Chondrocyte (in vitro differentiated cells): ENCODE data around the gene CNOT1. TPM values are rescaled to one million over a fixed set of nuclear protein-coding genes. Genes with fewer than 3 reads are reported as not detected.

ENCODE experiments used
- DNase-seq: peaks from one replicate; pipeline ENCODE4 v3.0.0; 2021; ENCODE audit warnings: mixed read lengths, low spot score
- H3K27ac Mint-ChIP-seq: one replicate; pipeline ENCODE4 v1.8.0; 2021; ENCODE audit warnings: mild to moderate bottlenecking, moderate library complexity, mixed read lengths; ENCODE audit not compliant: unreplicated experiment
- H3K27me3 Mint-ChIP-seq: 2 replicates; pipeline ENCODE4 v1.8.0; 2021; ENCODE audit warnings: low read depth, mixed read lengths
- H3K36me3 Mint-ChIP-seq: 2 replicates; pipeline ENCODE4 v1.8.0; 2021; ENCODE audit warnings: low read depth, mixed read lengths
- H3K4me1 Mint-ChIP-seq: 2 replicates; pipeline ENCODE4 v1.8.0; 2021; ENCODE audit warnings: low read depth, mild to moderate bottlenecking, mixed read lengths
- H3K4me3 Mint-ChIP-seq: one replicate; pipeline ENCODE4 v1.8.0; 2021; ENCODE audit warnings: mild to moderate bottlenecking, moderate library complexity, mixed read lengths; ENCODE audit not compliant: unreplicated experiment
- H3K9me3 Mint-ChIP-seq: 2 replicates; pipeline ENCODE4 v1.8.0; 2021; ENCODE audit warnings: low read depth, mixed read lengths
- total RNA-seq: library from RNA; stranded (reverse); gene quantifications from 3 replicates; pipeline ENCODE4 v1.2.1, GENCODE V29; 2021
- TF ChIP-seq, protein P1 (sequence below): fragments of 200-600 bp; sonication (generic); IDR thresholded peaks from 2 replicates; pipeline ENCODE4 v1.5.0; 2021; ENCODE audit warnings: antibody characterized with exemption, mild to moderate bottlenecking, moderate library complexity

The CNOT1 gene
- total RNA-seq, 1 donor from 2014 or later = 89.3 TPM

DNA sequence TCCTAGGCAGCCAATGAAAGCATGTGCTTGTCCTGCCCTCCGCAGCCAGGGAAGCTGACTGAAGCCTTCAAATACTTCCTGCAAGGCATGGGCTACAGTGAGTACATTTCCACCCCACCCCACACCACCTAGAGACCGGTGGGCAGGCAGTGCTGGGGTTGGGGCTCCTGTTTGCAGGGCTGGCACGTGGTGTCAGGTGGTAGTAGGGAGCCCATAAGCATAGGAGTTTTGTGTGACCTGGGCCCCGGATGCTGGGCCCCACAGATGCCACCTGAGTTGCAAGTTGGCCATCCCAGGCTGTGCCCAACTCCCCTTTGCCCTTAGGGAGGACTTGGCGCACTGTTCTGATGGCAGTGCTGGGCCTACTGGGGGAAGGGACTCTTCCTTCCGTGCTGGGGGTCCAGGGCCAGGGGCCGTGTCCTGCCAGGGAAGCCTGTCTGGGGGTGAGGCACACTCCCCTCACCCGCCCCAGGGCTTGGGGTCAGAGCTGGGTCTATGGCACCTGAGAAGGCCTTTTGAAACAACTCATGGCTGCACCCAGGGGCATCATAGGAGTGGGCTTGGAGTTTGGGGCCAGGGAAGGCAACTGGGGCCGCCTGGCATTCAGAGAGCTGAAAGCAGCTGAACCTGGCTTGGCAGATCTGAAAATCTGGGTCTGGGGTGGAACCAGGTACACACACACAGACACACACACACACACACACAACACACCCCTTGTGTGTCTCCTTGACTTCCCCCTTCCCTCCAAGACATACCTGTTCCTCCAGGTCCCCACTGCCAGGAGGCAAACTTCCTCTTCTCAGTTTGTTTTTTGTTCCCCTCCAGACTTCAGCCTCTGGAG is 120.2 kb downstream of the CNOT1 start:
- Mint-ChIP-seq H3K36me3 (no peaks in the 10 kb centered on the region), H3K4me3 (no peak overlapping the region), H3K9me3 (no peaks in the 10 kb centered on the region), H3K27me3 (no peaks in the 10 kb centered on the region), H3K4me1 (peaks cover 3% of the 10 kb centered on the region), H3K27ac (no peak overlapping the region)
- TF ChIP-seq, protein P1, sequence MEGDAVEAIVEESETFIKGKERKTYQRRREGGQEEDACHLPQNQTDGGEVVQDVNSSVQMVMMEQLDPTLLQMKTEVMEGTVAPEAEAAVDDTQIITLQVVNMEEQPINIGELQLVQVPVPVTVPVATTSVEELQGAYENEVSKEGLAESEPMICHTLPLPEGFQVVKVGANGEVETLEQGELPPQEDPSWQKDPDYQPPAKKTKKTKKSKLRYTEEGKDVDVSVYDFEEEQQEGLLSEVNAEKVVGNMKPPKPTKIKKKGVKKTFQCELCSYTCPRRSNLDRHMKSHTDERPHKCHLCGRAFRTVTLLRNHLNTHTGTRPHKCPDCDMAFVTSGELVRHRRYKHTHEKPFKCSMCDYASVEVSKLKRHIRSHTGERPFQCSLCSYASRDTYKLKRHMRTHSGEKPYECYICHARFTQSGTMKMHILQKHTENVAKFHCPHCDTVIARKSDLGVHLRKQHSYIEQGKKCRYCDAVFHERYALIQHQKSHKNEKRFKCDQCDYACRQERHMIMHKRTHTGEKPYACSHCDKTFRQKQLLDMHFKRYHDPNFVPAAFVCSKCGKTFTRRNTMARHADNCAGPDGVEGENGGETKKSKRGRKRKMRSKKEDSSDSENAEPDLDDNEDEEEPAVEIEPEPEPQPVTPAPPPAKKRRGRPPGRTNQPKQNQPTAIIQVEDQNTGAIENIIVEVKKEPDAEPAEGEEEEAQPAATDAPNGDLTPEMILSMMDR = no peak
- DNase-seq = peak; percentile 65

DNA sequence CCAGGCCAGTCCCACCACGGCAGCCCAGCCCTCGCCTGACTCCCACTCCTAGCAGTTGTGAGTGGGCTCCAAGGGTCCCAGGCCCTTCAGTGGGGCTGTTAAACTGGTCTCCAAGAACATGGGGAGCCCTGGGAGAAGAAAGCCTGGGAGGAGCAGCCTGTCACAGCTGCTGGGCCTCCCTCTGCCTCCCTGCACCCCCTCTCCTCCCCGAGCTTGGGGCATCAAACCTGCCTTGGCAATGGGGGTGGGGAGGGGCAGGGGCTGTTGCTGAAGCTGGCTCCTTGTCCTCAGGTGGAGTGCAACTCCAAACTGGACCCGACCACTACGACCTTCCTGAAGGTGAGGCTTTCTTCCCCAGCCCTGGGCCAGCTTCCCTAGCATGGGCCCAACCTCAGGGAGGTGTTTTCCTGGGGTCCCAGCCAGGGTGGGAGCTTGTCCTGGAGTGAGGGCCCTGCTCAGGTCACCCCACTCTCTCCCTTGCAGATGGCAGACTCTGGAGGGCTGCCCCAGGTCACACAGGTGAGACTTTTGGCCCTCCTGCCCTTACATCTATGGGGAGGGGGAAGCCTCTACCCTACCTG is 120.9 kb downstream of the CNOT1 start:
- H3K36me3 Mint-ChIP-seq = no peaks in the 10 kb centered on the region
- H3K4me3 Mint-ChIP-seq = no peak overlapping the region
- no peaks in the 10 kb centered on the region for H3K9me3 Mint-ChIP-seq
- TF ChIP-seq, protein P1 = no peak
- H3K27me3 Mint-ChIP-seq = no peaks in the 10 kb centered on the region
- H3K4me1 Mint-ChIP-seq = peaks cover under 1% of the 10 kb centered on the region
- peak; percentile 64 for DNase-seq
- no peak overlapping the region for H3K27ac Mint-ChIP-seq

DNA sequence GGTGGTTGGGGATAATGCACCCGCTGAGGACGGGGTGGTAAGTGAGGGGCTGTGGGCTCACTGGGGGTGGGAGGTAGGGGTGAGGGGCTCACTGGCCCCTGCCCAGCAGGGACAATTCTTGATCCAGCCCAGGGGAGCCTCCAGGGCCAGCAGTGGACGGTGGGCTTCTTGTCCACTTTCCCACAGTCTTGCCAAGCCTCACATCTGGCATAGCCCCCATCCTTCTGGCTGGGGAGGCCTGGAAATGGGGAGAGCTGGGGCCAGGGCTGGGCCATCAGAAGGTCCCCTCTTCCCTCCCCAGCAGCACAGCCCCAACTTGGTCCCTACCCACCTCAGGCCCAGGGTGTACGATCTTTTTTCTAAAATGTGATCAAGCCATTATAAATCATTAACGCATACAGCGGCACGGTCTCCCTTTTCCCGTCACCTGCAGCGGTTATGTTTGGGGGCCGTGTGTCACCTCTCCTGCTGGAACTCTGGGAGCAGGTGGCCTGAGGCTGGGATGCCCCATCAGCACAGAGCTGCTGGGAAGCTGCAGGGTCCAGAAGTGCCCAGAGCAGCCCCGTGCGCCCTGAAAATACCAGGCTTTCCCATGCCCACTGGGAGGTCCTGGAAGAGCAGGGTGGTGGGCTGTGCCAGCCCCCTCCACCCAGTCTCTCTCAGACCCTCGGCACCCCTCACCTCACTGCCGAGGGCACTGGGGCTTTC is 121.5 kb downstream of the CNOT1 start:
- no peaks in the 10 kb centered on the region for H3K9me3 Mint-ChIP-seq
- no peaks in the 10 kb centered on the region for H3K27me3 Mint-ChIP-seq
- peak; percentile 51 for DNase-seq
- H3K27ac Mint-ChIP-seq = no peak overlapping the region
- no peaks in the 10 kb centered on the region for H3K36me3 Mint-ChIP-seq
- H3K4me3 Mint-ChIP-seq = no peak overlapping the region
- TF ChIP-seq, protein P1 = no peak
- H3K4me1 Mint-ChIP-seq = no peaks in the 10 kb centered on the region

DNA sequence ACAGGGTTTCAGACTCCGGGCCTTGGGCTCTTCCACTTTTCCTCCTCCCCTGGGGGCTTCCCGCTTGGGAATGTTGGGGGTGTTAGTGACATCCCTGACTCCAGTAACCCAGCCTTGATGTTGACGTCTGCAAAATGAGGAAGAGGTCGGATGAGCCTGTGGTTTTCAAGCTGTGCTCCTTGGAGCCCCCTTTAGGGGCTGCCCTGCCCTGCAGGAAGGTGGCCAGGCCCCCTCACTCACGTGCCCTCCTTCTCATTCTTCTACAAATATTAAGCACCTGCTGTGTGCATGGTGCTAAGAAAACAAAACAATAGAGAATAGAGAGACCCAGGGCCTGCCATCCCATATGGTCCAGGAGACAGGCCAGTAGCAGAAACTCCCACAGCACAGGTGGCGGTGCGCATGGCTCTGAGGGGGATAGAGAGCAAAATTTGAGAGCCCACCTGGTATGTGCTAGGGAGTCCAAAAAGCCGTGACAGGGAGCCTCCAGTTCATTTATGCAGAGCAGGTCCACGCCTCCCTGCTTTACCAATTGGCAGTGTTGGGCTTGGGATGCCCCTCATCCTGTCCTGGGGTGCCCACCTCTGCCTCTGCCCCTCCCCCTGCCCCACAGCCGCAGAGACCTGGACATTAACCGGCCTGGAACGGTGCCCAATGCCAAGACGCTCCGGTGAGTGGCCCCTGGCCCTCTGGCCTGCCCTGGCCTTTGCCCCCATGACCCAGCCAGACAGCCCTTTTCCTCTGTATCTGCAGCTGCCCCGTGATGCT is 122.2 kb downstream of the CNOT1 start:
- Mint-ChIP-seq H3K36me3 (no peaks in the 10 kb centered on the region), H3K4me1 (no peaks in the 10 kb centered on the region), H3K9me3 (no peaks in the 10 kb centered on the region), H3K4me3 (no peak overlapping the region), H3K27ac (no peak overlapping the region), H3K27me3 (no peaks in the 10 kb centered on the region)
- TF ChIP-seq, protein P1 = no peak
- peak; percentile 77 for DNase-seq
